Panc1 (cell line): ENCODE data around the gene BTBD18. TPM values are rescaled to one million over a fixed set of nuclear protein-coding genes. Genes with fewer than 3 reads are reported as not detected.
A peak's percentile ranks its signal among the peaks of the same experiment; 100 is the strongest.

ENCODE experiments used
- ATAC-seq: fragments of 200-7000 bp; cut with Tn5 transposase; 2 replicates; pipeline ENCODE4 v1.9.1; 2020; ENCODE audit warnings: mild to moderate bottlenecking, moderate library complexity
- BruUV-seq: library from RNA; stranded (reverse); fragments of 400-500 nt; replicated peaks from 2 replicates; lab custom pipeline; 2021; lab: Mats Ljungman, UMichigan
- CTCF ChIA-PET: fragments of 300-600 bp; sonication (Branson Sonifier 250); formaldehyde crosslinking; loops from one replicate; lab custom pipeline; 2022; ENCODE audit warnings: antibody characterized with exemption; lab: Charles Lee
- POLR2A ChIA-PET: fragments of 300-600 bp; sonication (Branson Sonifier 250); formaldehyde crosslinking; loops from one replicate; lab custom pipeline; 2022; ENCODE audit warnings: antibody characterized with exemption; lab: Charles Lee
- DNase-seq: peaks from one replicate; pipeline ENCODE4 v3.0.0-alpha.2; 2010; ENCODE audit warnings: low read depth, low spot score
- H3K27ac ChIP-seq: 2 replicates; pipeline ENCODE4 v1.5.1; 2011; ENCODE audit warnings: mild to moderate bottlenecking, low read length, inconsistent platforms
- H3K27me3 ChIP-seq: fragments of 200-500 bp; sonication (Bioruptor generic); 2 replicates; pipeline ENCODE4 v1.6.0; 2014; ENCODE audit warnings: low read length, inconsistent platforms; ENCODE audit not compliant: control insufficient read depth, insufficient read depth
- H3K36me3 ChIP-seq: fragments of 200-500 bp; sonication (Bioruptor generic); 2 replicates; pipeline ENCODE4 v1.5.1; 2014; ENCODE audit warnings: inconsistent platforms, mild to moderate bottlenecking, low read length, moderate library complexity; ENCODE audit not compliant: control insufficient read depth, insufficient read depth
- H3K4me1 ChIP-seq: 2 replicates; pipeline ENCODE4 v1.5.1; 2011; ENCODE audit warnings: inconsistent platforms, mild to moderate bottlenecking, low read length, moderate library complexity; ENCODE audit not compliant: control insufficient read depth, insufficient read depth
- H3K4me3 ChIP-seq, 2 experiments: 2 replicates each; pipeline ENCODE4 v1.5.1; 2011 to 2012; ENCODE audit warnings: low read depth in 2 of 2, low read length in 2 of 2, mild to moderate bottlenecking in 2 of 2, inconsistent platforms in 1 of 2, moderate library complexity in 1 of 2
- H3K9me3 ChIP-seq: fragments of 200-500 bp; sonication (Bioruptor generic); 2 replicates; pipeline ENCODE4 v1.5.1; 2014; ENCODE audit warnings: low read depth, mild to moderate bottlenecking, inconsistent platforms, low read length, moderate library complexity; ENCODE audit not compliant: control insufficient read depth, insufficient read depth
- POLR2AphosphoS5 ChIP-seq: IDR thresholded peaks from 2 replicates; pipeline ENCODE4 v1.6.1; 2012; ENCODE audit warnings: mild to moderate bottlenecking, low read depth, low read length, moderate library complexity
- SIN3A ChIP-seq: IDR thresholded peaks from 2 replicates; pipeline ENCODE4 v1.6.1; 2012; ENCODE audit warnings: low read depth, mild to moderate bottlenecking, low read length, moderate library complexity, borderline replicate concordance; ENCODE audit not compliant: insufficient read depth
- TCF7L2 ChIP-seq: IDR thresholded peaks from 2 replicates; pipeline ENCODE4 v1.6.1; 2011; ENCODE audit warnings: mild to moderate bottlenecking, low read depth, low read length, inconsistent platforms
- in situ Hi-C: cut with HindIII; loops from 2 replicates; pipeline ENCODE4 v1.10.0; 2016; ENCODE audit warnings: low sequenced_read_pairs, low pct_unique_long_range_greater_than_20kb
- intact Hi-C: fragments of 100-400 bp; cut with micrococcal nuclease; formaldehyde crosslinking; loops from one replicate; pipeline ENCODE4 v1.10.0; 2022; ENCODE audit not compliant: unreplicated experiment
- total RNA-seq: library from RNA; stranded (reverse); gene quantifications from one replicate; pipeline ENCODE4 v1.2.1, GENCODE V29; 2021; ENCODE audit not compliant: unreplicated experiment
- TF ChIP-seq, protein P1 (sequence below), 2 experiments: IDR thresholded peaks; 2 replicates each; pipeline ENCODE4 v1.6.1; 2011 to 2012; ENCODE audit warnings: low read depth in 2 of 2, control low read depth in 1 of 2, low read length in 1 of 2, mild to moderate bottlenecking in 1 of 2, moderate library complexity in 1 of 2; ENCODE audit not compliant: insufficient read depth in 1 of 2
- TF ChIP-seq, protein P2 (sequence below): fragments of 450-650 bp; IDR thresholded peaks from 2 replicates; pipeline ENCODE4 v1.5.1; 2017; ENCODE audit warnings: mild to moderate bottlenecking

Gene BTBD18
- total RNA-seq, 1 experiment from 2014 or later, result not detected

DNA sequence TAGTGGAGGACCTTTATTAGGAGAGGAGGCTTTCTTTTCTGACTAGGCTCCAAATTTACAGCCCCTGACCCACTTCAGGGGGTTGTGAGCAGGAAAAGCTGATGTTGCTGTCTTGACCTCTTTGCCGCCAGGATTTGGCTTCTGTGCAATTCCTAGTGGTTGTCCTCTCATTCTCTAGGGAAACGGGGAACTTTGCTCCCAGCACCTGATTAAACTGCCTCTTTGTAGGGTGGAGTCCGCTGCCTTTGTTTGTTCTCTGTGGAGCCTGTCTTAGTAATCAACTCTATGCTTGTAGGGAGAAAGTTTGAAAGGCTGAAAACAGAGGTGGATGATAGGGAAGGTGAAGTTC, 26.3 kb upstream of the BTBD18 start:
- BruUV-seq, result no TSS peak
- ChIA-PET CTCF (interaction anchor here (0.6 to 0.9 kb wide), 2 partner anchors 14 to 20 kb away, joined by 3 to 5 read pairs; no protein-coding TSS in a partner anchor), POLR2A (interaction anchor here (0.6 to 2.1 kb wide), 4 partner anchors 11 to 456 kb away, joined by 3 to 22 read pairs (median 10); partner anchors contain the start of gene CTNND1)
- ATAC-seq, result peak; percentile 46
- intact Hi-C loops, result no loop called here
- in situ Hi-C loops, result no loop called here
- Histone ChIP-seq H3K36me3 (no peaks in the 10 kb centered on the region; the same call in 1 of the 2 replicates), H3K27me3 (no peaks in the 10 kb centered on the region), H3K4me3 (peak overlapping the region; percentile 30 to 43), H3K27ac (peak overlapping the region; percentile 99), H3K4me1 (peaks cover 91% of the 10 kb centered on the region), H3K9me3 (no peaks in the 10 kb centered on the region)
- TF ChIP-seq TCF7L2, result no peak
- TF ChIP-seq, protein P1, sequence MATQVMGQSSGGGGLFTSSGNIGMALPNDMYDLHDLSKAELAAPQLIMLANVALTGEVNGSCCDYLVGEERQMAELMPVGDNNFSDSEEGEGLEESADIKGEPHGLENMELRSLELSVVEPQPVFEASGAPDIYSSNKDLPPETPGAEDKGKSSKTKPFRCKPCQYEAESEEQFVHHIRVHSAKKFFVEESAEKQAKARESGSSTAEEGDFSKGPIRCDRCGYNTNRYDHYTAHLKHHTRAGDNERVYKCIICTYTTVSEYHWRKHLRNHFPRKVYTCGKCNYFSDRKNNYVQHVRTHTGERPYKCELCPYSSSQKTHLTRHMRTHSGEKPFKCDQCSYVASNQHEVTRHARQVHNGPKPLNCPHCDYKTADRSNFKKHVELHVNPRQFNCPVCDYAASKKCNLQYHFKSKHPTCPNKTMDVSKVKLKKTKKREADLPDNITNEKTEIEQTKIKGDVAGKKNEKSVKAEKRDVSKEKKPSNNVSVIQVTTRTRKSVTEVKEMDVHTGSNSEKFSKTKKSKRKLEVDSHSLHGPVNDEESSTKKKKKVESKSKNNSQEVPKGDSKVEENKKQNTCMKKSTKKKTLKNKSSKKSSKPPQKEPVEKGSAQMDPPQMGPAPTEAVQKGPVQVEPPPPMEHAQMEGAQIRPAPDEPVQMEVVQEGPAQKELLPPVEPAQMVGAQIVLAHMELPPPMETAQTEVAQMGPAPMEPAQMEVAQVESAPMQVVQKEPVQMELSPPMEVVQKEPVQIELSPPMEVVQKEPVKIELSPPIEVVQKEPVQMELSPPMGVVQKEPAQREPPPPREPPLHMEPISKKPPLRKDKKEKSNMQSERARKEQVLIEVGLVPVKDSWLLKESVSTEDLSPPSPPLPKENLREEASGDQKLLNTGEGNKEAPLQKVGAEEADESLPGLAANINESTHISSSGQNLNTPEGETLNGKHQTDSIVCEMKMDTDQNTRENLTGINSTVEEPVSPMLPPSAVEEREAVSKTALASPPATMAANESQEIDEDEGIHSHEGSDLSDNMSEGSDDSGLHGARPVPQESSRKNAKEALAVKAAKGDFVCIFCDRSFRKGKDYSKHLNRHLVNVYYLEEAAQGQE (IDR thresholded peaks at IDR 0.05; ENCODE audit: insufficient read depth in 1 of 2, low read depth in 2 of 2, low read length in 1 of 2), result no peak
- TF ChIP-seq POLR2AphosphoS5, result no peak
- TF ChIP-seq, protein P2, sequence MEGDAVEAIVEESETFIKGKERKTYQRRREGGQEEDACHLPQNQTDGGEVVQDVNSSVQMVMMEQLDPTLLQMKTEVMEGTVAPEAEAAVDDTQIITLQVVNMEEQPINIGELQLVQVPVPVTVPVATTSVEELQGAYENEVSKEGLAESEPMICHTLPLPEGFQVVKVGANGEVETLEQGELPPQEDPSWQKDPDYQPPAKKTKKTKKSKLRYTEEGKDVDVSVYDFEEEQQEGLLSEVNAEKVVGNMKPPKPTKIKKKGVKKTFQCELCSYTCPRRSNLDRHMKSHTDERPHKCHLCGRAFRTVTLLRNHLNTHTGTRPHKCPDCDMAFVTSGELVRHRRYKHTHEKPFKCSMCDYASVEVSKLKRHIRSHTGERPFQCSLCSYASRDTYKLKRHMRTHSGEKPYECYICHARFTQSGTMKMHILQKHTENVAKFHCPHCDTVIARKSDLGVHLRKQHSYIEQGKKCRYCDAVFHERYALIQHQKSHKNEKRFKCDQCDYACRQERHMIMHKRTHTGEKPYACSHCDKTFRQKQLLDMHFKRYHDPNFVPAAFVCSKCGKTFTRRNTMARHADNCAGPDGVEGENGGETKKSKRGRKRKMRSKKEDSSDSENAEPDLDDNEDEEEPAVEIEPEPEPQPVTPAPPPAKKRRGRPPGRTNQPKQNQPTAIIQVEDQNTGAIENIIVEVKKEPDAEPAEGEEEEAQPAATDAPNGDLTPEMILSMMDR, result no peak
- TF ChIP-seq SIN3A, result no peak
- no peak for DNase-seq

DNA sequence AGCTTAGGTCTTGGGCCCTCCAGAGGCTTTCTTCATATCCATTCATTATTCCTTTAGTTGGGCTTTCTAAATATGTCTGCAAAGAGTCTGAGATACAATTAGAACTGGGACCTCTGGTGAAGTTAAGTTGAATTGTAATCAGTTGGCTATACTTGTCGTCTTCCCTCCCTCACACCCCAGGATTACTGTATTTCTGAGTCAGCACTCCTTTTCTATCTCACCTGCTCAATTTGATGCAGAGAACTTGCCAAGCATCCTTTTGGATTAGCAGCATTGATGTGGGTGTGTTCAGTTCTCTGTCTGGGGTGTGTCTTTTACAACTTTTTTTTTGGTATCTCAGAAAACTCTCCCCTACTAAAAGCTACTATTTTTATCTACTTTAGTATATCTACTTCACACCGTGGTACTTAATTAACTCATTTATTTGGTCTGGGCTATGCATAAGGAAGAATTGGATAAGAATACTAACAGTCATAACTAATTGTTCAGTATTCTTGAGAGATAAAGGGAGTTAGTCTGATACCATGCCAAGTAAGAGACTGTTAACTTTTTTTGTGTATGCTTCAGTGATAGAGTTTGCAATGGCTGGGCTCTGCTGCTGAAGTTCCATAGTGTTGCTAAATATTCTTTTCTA, 25.1 kb upstream of the BTBD18 start:
- DNase-seq (no peak), ATAC-seq (no peak)
- in situ Hi-C loops (no loop called here), intact Hi-C loops (no loop called here)
- no TSS peak for BruUV-seq
- no peaks in the 10 kb centered on the region; the same call in 1 of the 2 replicates for H3K36me3 ChIP-seq
- no peaks in the 10 kb centered on the region for H3K27me3 ChIP-seq
- H3K4me3 ChIP-seq, result peak overlapping the region in 1 of 2 experiments; percentile 43; a peak in 1 of 4 replicates
- ChIA-PET POLR2A (no interaction called here), CTCF (no interaction called here)
- TF ChIP-seq, protein P1 (IDR thresholded peaks at IDR 0.05; ENCODE audit: insufficient read depth in 1 of 2, low read depth in 2 of 2, low read length in 1 of 2), result no peak
- TF ChIP-seq, protein P2, result no peak
- no peak for TF ChIP-seq SIN3A
- TF ChIP-seq POLR2AphosphoS5, result no peak
- no peak for TF ChIP-seq TCF7L2
- peak overlapping the region; percentile 99 for H3K27ac ChIP-seq
- peaks cover 93% of the 10 kb centered on the region for H3K4me1 ChIP-seq
- H3K9me3 ChIP-seq, result no peaks in the 10 kb centered on the region
